ENCODE results near the gene COL18A1. TPM values are rescaled to one million over a fixed set of nuclear protein-coding genes. Genes with fewer than 3 reads are reported as not detected.

The COL18A1 gene
- polyA plus RNA-seq, 3 donors: 0.80 to 4.1 (median 1.1) TPM

DNA sequence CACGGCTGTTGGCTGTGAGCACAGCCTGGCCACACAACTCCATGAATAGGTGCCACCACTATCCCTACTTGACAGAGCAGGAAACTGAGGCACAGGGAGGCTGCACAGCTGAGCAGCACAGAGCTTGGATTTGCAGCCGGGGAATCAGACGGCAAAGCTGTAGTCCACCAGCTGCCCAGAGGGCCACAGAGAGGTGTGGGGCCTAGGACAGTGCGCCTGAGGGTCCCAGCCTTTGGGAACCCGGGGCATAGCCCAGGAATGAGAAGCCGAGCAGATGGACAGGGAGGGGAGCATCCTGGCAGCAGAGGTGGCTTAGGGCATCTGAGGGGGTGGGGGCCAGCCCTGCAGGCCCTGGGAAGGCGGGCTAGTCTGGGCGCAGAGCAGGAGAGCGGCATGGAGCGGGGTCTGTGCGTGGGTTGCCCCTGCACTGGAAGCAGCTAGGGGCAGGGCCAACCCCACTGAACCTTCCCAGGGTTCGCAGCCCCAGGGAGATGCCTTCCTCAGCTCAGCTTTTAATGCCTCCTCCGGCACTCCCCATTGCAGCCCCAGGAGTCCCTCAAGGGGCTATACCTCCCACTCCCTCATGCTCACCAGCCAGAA lies 46.2 kb upstream of the COL18A1 start:
- H3K36me3 Mint-ChIP-seq: no peaks in the 10 kb centered on the region
- Histone ChIP-seq H3K4me3 (replicated peaks in 1 of 3; ENCODE audit: low read depth in 2 of 3, low read length in 3 of 3) (no peak overlapping the region), H3K9ac (ENCODE audit: insufficient read depth, low read length, poor library complexity, severe bottlenecking) (no peak overlapping the region), H4K20me1 (ENCODE audit: insufficient read depth, low read length) (no peaks in the 10 kb centered on the region), H3K27ac (ENCODE audit: low read depth in 1 of 2, low read length in 2 of 2) (no peak overlapping the region), H3K27me3 (ENCODE audit: control insufficient read depth in 2 of 2, insufficient read depth in 2 of 2, low read length in 2 of 2) (peaks cover 0 to 6% of the 10 kb centered on the region in 2 donors), H3K9me3 (replicated peaks in 1 of 2; ENCODE audit: control insufficient read depth in 1 of 2, insufficient read depth in 1 of 2, low read length in 2 of 2) (no peaks in the 10 kb centered on the region), H3K79me2 (ENCODE audit: insufficient read depth, low read length) (no peaks in the 10 kb centered on the region), H3K36me3 (replicated peaks in 1 of 2; ENCODE audit: control insufficient read depth in 1 of 2, insufficient read depth in 2 of 2, low read length in 2 of 2) (no peaks in the 10 kb centered on the region), H3K4me2 (replicated peaks; ENCODE audit: extremely low read depth, low read length, poor library complexity, severe bottlenecking) (no peak overlapping the region), H3K4me1 (ENCODE audit: control insufficient read depth in 1 of 2, insufficient read depth in 2 of 2, low read length in 2 of 2) (no peaks in the 10 kb centered on the region), H2AFZ (ENCODE audit: insufficient read depth, low read depth, low read length, poor library complexity, severe bottlenecking) (no peak overlapping the region)
- H3K9me3 Mint-ChIP-seq: no peaks in the 10 kb centered on the region
- intact Hi-C loops (cut with micrococcal nuclease): no loop called here
- no peak for DNase-seq
- H3K27me3 Mint-ChIP-seq (ENCODE audit: low read depth in 3 of 3): peaks cover 9 to 36% (median 28%) of the 10 kb centered on the region in 3 donors
- H3K4me3 Mint-ChIP-seq: no peak overlapping the region
- 94% methylated on average over 13 of the region's 13 CpGs for WGBS (ENCODE audit: insufficient coverage)
- no peak overlapping the region for H3K27ac Mint-ChIP-seq
- TF ChIP-seq, protein P1, sequence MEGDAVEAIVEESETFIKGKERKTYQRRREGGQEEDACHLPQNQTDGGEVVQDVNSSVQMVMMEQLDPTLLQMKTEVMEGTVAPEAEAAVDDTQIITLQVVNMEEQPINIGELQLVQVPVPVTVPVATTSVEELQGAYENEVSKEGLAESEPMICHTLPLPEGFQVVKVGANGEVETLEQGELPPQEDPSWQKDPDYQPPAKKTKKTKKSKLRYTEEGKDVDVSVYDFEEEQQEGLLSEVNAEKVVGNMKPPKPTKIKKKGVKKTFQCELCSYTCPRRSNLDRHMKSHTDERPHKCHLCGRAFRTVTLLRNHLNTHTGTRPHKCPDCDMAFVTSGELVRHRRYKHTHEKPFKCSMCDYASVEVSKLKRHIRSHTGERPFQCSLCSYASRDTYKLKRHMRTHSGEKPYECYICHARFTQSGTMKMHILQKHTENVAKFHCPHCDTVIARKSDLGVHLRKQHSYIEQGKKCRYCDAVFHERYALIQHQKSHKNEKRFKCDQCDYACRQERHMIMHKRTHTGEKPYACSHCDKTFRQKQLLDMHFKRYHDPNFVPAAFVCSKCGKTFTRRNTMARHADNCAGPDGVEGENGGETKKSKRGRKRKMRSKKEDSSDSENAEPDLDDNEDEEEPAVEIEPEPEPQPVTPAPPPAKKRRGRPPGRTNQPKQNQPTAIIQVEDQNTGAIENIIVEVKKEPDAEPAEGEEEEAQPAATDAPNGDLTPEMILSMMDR (IDR thresholded peaks at IDR 0.05): no peak
- peaks cover 5% of the 10 kb centered on the region for H3K4me1 Mint-ChIP-seq

DNA sequence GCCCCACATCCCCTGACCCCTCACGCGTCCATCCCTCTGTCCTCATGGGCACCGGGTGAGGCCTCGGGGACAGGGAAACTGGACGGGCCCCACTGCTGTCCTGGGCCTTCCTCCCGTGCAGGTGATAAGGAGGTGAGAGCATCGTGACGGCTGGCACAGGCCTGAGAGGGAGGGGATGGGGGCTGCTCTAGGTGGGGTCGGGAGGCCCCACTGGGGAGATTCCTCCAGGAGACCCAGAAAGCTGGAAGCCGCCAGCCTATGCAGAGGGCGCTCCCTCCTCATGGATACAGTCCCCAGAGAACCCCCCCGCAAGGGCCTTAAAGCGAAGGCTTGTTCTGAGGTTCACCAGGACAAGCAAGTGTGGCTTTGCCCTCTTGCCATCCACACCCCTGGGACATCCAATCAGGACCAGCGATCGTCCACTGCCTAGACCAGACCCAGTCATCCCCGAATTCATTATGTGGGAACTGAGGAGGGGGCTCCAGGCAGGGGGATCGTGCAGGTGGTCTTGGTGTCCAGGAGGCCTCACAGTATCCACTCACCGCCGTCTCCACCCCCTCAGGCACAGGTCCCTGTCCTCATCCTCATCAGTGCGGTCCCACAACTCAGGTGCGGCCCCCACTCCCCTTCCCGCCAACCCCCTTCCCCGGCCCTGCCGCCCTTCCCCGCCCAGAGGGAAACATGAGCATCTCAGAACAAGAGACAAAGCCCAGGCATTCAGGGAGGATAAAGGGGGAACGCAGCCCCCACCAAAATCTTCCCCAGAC lies 45.3 kb upstream of the COL18A1 start:
- no peak overlapping the region for H3K27ac ChIP-seq (ENCODE audit: low read depth in 1 of 2, low read length in 2 of 2)
- Mint-ChIP-seq H3K4me1 (peaks cover 12% of the 10 kb centered on the region), H3K27ac (no peak overlapping the region), H3K36me3 (no peaks in the 10 kb centered on the region), H3K9me3 (no peaks in the 10 kb centered on the region), H3K27me3 (ENCODE audit: low read depth in 3 of 3) (peaks cover 11 to 35% (median 24%) of the 10 kb centered on the region in 3 donors), H3K4me3 (no peak overlapping the region)
- no peak overlapping the region for H3K9ac ChIP-seq (ENCODE audit: insufficient read depth, low read length, poor library complexity, severe bottlenecking)
- no peak overlapping the region for H2AFZ ChIP-seq (ENCODE audit: insufficient read depth, low read depth, low read length, poor library complexity, severe bottlenecking)
- H3K36me3 ChIP-seq (replicated peaks in 1 of 2; ENCODE audit: control insufficient read depth in 1 of 2, insufficient read depth in 2 of 2, low read length in 2 of 2): no peaks in the 10 kb centered on the region
- H3K79me2 ChIP-seq (ENCODE audit: insufficient read depth, low read length): no peaks in the 10 kb centered on the region
- no peaks in the 10 kb centered on the region for H3K9me3 ChIP-seq (replicated peaks in 1 of 2; ENCODE audit: control insufficient read depth in 1 of 2, insufficient read depth in 1 of 2, low read length in 2 of 2)
- TF ChIP-seq, protein P1 (IDR thresholded peaks at IDR 0.05): no peak
- H3K27me3 ChIP-seq (ENCODE audit: control insufficient read depth in 2 of 2, insufficient read depth in 2 of 2, low read length in 2 of 2): peaks cover 0 to 6% of the 10 kb centered on the region in 2 donors
- H3K4me2 ChIP-seq (replicated peaks; ENCODE audit: extremely low read depth, low read length, poor library complexity, severe bottlenecking): no peak overlapping the region
- DNase-seq: no peak
- no peak overlapping the region for H3K4me3 ChIP-seq (replicated peaks in 1 of 3; ENCODE audit: low read depth in 2 of 3, low read length in 3 of 3)
- peaks cover 0 to 6% of the 10 kb centered on the region in 2 donors for H3K4me1 ChIP-seq (ENCODE audit: control insufficient read depth in 1 of 2, insufficient read depth in 2 of 2, low read length in 2 of 2)
- intact Hi-C loops (cut with micrococcal nuclease): no loop called here
- H4K20me1 ChIP-seq (ENCODE audit: insufficient read depth, low read length): no peaks in the 10 kb centered on the region
- WGBS (ENCODE audit: insufficient coverage): 78% methylated on average over 10 of the region's 26 CpGs

Measured in CD14-positive monocyte (primary cell).